GM21737 (cell line): Measurements from ENCODE around the gene TENT4A.

Experiments used
- ATAC-seq: cut with Tn5 transposase; IDR thresholded peaks from one replicate; pipeline ENCODE4 v1.9.1; 2021; ENCODE audit warnings: mild to moderate bottlenecking, moderate library complexity; ENCODE audit not compliant: unreplicated experiment

Gene TENT4A

GRCh38 chr5:6731465-6732237 is 18.4 kb downstream of the TENT4A start:
- ATAC-seq: no peak

GRCh38 chr5:6732634-6733410 is 19.6 kb downstream of the TENT4A start:
- no peak for ATAC-seq

GRCh38 chr5:6733411-6734242 is 20.4 kb downstream of the TENT4A start:
- no peak for ATAC-seq

- no peak for ATAC-seq
Measured at GRCh38 chr5:6734243-6734700, 21.0 kb downstream of the TENT4A start.

- no peak for ATAC-seq
Measured at GRCh38 chr5:6734781-6735180, 21.5 kb downstream of the TENT4A start.

GRCh38 chr5:6736106-6736505 is 22.9 kb downstream of the TENT4A start:
- no peak for ATAC-seq

- no peak for ATAC-seq
Measured at GRCh38 chr5:6736524-6737042, 23.4 kb downstream of the TENT4A start.

GRCh38 chr5:6737043-6737941 is 24.1 kb downstream of the TENT4A start:
- ATAC-seq: peak; percentile 62

GRCh38 chr5:6739603-6740002 is 26.4 kb downstream of the TENT4A start:
- no peak for ATAC-seq

- ATAC-seq: no peak
Measured at GRCh38 chr5:6740586-6741150, 27.4 kb downstream of the TENT4A start.

GRCh38 chr5:6742081-6742758 is 29.0 kb downstream of the TENT4A start:
- no peak for ATAC-seq

GRCh38 chr5:6743161-6743560 is 29.9 kb downstream of the TENT4A start:
- ATAC-seq: no peak

GRCh38 chr5:6744841-6745705 is 31.8 kb downstream of the TENT4A start:
- no peak for ATAC-seq

- ATAC-seq: peak; percentile 60
Measured at GRCh38 chr5:6745706-6746222, 32.5 kb downstream of the TENT4A start.

GRCh38 chr5:6746244-6746643 is 33.0 kb downstream of the TENT4A start:
- ATAC-seq: no peak

- ATAC-seq: no peak
Measured at GRCh38 chr5:6747103-6747502, 33.9 kb downstream of the TENT4A start.

- no peak for ATAC-seq
Measured at GRCh38 chr5:6748142-6748541, 34.9 kb downstream of the TENT4A start.
